Activated CD4-positive, alpha-beta T cell treated with anti-CD3 and anti-CD28 coated beads, Interleukin-2, amount 10 ng/mL, durations not matched to agents 7 days and 5 days (primary cell): ENCODE data around the gene HS3ST4. TPM values are rescaled to one million over a fixed set of nuclear protein-coding genes. Genes with fewer than 3 reads are reported as not detected.
"Not testable (repeated sequence)": the region's sequence is repeated elsewhere in the genome, so short reads cannot be mapped to it uniquely, and the experiment has no call there.

ENCODE experiments used
- CTCF ChIA-PET: fragments of 350-600 bp; sonication (Branson Sonifier 250); formaldehyde crosslinking; loops from one replicate; lab custom pipeline; 2021; ENCODE audit warnings: antibody characterized with exemption; lab: Charles Lee
- POLR2A ChIA-PET: fragments of 350-600 bp; sonication (Branson Sonifier 250); formaldehyde crosslinking; loops from one replicate; lab custom pipeline; 2021; ENCODE audit warnings: antibody characterized with exemption; lab: Charles Lee
- DNase-seq: peaks from one replicate; pipeline ENCODE4 v3.0.0-alpha.2; 2020
- H3K27ac Mint-ChIP-seq: one replicate; pipeline ENCODE4 v1.8.0; 2021; ENCODE audit warnings: mild to moderate bottlenecking, moderate library complexity, mixed read lengths
- H3K27me3 Mint-ChIP-seq: one replicate; pipeline ENCODE4 v1.8.0; 2021; ENCODE audit warnings: mixed read lengths
- H3K36me3 Mint-ChIP-seq: one replicate; pipeline ENCODE4 v1.8.0; 2021; ENCODE audit warnings: low read depth, mixed read lengths
- H3K4me1 Mint-ChIP-seq: one replicate; pipeline ENCODE4 v1.8.0; 2021; ENCODE audit warnings: mixed read lengths
- H3K4me3 Mint-ChIP-seq: one replicate; pipeline ENCODE4 v1.8.0; 2021; ENCODE audit warnings: mild to moderate bottlenecking, moderate library complexity, mixed read lengths
- H3K9me3 Mint-ChIP-seq: one replicate; pipeline ENCODE4 v1.8.0; 2021; ENCODE audit warnings: mixed read lengths
- total RNA-seq, 2 experiments: library from RNA; stranded (reverse); gene quantifications; one replicate each; pipeline ENCODE4 v1.2.3, GENCODE V29; 2021

The HS3ST4 gene
- total RNA-seq, 2 experiments from 2014 or later: not detected

DNA sequence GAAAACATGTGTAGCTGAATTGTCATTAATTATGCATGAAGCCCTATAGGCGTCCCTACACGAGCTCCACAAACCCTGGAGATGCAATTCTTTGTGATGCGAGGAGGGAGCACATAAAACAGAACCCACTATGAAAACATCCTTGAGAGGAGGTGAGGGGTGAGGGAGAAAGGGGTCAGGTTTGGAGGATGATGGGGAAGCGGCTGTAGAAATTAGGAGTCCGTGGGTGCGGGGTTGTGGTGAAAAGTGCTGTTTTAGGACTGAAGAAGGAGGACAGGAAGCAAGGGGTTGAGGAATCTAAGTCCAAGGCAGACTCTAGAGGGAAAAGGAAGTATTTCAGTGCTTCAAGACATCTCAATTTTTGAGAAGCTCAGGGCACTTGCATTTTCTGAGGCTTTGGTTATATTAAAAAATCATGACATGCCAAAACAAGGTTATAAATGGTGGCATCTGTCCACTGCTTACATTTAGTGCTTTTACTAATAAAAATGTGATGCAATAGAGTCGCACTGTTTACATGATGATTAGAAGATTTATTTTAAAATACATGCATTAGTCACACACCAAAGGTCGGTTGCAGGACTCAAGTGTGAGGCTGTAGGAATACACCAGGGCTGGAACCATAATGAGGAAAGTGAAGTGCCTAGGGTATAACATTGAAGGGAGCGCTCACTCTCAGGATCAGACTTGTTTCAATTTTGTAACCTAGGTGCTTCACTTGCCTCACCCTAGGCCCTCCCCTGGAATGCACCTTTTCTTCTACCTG, 379.5 kb downstream of the HS3ST4 start:
- Mint-ChIP-seq H3K27ac (no peak overlapping the region), H3K36me3 (no peaks in the 10 kb centered on the region), H3K9me3 (no peaks in the 10 kb centered on the region), H3K27me3 (no peaks in the 10 kb centered on the region), H3K4me1 (no peaks in the 10 kb centered on the region), H3K4me3 (no peak overlapping the region)
- CTCF ChIA-PET: no interaction called here
- POLR2A ChIA-PET: no interaction called here
- DNase-seq: no peak

GRCh38 chr16:26078716-26079355, 387.1 kb downstream of the HS3ST4 start:
- no peak for DNase-seq
- Mint-ChIP-seq H3K4me3 (no peak overlapping the region), H3K27ac (no peak overlapping the region), H3K9me3 (peaks cover 2% of the 10 kb centered on the region), H3K27me3 (no peaks in the 10 kb centered on the region), H3K4me1 (no peaks in the 10 kb centered on the region), H3K36me3 (no peaks in the 10 kb centered on the region)
- ChIA-PET POLR2A (no interaction called here), CTCF (no interaction called here)

DNA sequence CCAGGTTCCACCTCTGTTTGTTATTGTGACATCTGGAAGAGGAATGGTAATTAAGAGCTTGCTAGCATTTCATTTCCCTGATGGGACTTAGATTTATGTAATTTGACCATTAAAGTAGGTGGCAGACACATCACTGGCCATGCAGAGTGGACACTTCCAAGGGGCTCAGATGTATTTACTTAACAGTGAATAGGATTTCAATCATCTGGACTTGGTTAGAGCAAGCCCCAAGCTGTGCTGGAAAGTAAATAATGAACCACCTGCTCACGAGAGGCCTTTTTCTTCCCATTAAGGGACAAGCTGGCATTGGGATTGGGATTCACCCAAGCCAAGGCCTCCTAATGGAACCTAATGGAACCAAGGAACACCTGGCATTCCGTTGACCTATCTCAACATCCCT, 395.3 kb downstream of the HS3ST4 start:
- CTCF ChIA-PET: no interaction called here
- H3K27ac Mint-ChIP-seq: no peak overlapping the region
- no peaks in the 10 kb centered on the region for H3K9me3 Mint-ChIP-seq
- DNase-seq: no peak
- H3K27me3 Mint-ChIP-seq: no peaks in the 10 kb centered on the region
- H3K4me3 Mint-ChIP-seq: no peak overlapping the region
- H3K36me3 Mint-ChIP-seq: no peaks in the 10 kb centered on the region
- no peaks in the 10 kb centered on the region for H3K4me1 Mint-ChIP-seq
- POLR2A ChIA-PET: no interaction called here

DNA sequence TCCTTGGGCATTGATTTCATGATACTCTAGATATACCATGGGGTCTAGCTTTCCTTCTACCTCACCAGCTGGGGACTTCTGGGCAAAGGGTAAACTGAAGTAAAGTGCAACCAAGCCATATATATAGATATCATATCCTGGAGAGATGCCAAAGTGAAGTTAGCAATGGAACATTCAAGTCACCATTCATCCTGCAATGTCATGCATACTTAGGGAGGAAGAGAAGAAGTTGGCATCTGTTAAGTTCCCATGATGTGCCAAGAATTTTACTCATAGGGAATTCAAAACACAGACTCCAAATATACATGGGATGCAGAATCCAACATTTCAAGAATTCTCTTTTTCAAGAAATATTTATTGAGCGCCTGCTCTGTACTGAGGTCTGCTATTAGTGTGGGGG, 399.8 kb downstream of the HS3ST4 start:
- no peak for DNase-seq
- H3K27ac Mint-ChIP-seq: no peak overlapping the region
- CTCF ChIA-PET: interaction anchor here (0.6 kb wide), 1 partner anchor 163 kb away, joined by 3 read pairs; no protein-coding TSS in a partner anchor
- H3K4me3 Mint-ChIP-seq: no peak overlapping the region
- no peaks in the 10 kb centered on the region for H3K4me1 Mint-ChIP-seq
- H3K27me3 Mint-ChIP-seq: no peaks in the 10 kb centered on the region
- POLR2A ChIA-PET: no interaction called here
- no peaks in the 10 kb centered on the region for H3K36me3 Mint-ChIP-seq
- no peaks in the 10 kb centered on the region for H3K9me3 Mint-ChIP-seq

DNA sequence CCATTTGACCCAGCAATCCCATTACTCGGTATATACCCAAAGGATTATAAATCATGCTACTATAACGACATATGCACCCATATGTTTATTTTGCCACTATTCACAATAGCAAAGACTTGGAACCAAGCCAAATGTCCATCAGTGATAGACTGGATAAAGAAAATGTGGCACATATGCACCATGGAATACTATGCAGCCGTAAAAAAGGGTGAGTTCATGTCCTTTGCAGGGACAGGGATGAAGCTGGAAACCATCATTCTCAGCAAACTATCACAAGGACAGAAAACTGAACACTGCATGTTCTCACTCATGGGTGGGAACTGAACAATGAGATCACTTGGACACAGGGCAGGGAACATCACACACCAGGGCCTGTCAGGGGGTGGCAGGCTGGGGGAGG, 406.4 kb downstream of the HS3ST4 start:
- POLR2A ChIA-PET, H3K9me3 Mint-ChIP-seq, H3K36me3 Mint-ChIP-seq, CTCF ChIA-PET, H3K27ac Mint-ChIP-seq, DNase-seq, H3K4me1 Mint-ChIP-seq, H3K4me3 Mint-ChIP-seq, H3K27me3 Mint-ChIP-seq: not testable (repeated sequence)

DNA sequence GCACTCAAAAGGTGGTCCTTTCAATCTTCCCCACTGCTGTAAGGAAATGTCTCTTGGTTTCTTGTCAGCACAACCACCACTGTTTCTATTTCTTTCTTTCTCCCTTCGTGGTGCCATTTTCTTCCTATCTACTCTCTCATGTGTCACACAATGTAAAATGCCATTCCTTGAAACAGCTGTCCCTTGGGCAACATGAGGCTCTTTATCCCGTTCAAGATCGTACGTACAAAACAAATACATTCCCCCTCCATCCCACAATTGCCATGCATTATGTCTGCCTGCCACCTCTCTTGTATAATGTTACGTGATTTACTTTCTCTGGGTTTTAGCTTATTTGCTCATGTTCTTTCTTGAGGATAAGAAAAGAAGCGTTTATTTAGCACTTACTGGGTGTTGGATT, 410.6 kb downstream of the HS3ST4 start:
- no peak for DNase-seq
- Mint-ChIP-seq H3K4me1 (no peaks in the 10 kb centered on the region), H3K36me3 (no peaks in the 10 kb centered on the region), H3K9me3 (no peaks in the 10 kb centered on the region), H3K4me3 (no peak overlapping the region), H3K27me3 (no peaks in the 10 kb centered on the region), H3K27ac (no peak overlapping the region)
- CTCF ChIA-PET: interaction anchor here (1.1 kb wide), 1 partner anchor 14 kb away, joined by 4 read pairs; no protein-coding TSS in a partner anchor
- POLR2A ChIA-PET: no interaction called here

- no peak for DNase-seq
- Mint-ChIP-seq H3K4me1 (no peaks in the 10 kb centered on the region), H3K27ac (no peak overlapping the region), H3K36me3 (no peaks in the 10 kb centered on the region), H3K27me3 (no peaks in the 10 kb centered on the region), H3K9me3 (no peaks in the 10 kb centered on the region), H3K4me3 (no peak overlapping the region)
- ChIA-PET POLR2A (no interaction called here), CTCF (interaction anchor here (0.6 kb wide), 1 partner anchor 25 kb away, joined by 4 read pairs; no protein-coding TSS in a partner anchor)
Measured at GRCh38 chr16:26108836-26109505, 417.2 kb downstream of the HS3ST4 start.

DNA sequence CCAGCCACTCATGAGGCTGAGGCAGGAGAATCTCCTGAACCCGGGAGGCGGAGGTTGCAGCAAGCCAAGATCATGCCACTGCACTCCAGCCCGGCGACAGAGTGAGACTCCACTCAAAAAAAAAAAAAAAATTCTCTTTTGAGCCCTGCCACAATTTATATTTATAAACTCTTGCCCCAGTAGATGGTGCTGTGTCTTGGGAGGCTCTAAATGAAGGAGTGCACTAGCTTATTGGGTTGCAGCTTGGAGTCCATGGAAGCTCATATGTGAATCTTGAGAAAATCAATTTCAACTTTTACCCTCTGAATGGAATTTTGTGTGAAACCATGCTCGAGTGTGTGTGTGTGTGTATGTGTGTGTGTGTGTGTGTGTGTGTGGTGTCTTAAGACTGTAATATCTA, 420.1 kb downstream of the HS3ST4 start:
- no peaks in the 10 kb centered on the region for H3K36me3 Mint-ChIP-seq
- no peaks in the 10 kb centered on the region for H3K27me3 Mint-ChIP-seq
- no peak overlapping the region for H3K27ac Mint-ChIP-seq
- H3K4me1 Mint-ChIP-seq: no peaks in the 10 kb centered on the region
- no peak for DNase-seq
- H3K4me3 Mint-ChIP-seq: no peak overlapping the region
- no peaks in the 10 kb centered on the region for H3K9me3 Mint-ChIP-seq
- ChIA-PET CTCF (no interaction called here), POLR2A (no interaction called here)

DNA sequence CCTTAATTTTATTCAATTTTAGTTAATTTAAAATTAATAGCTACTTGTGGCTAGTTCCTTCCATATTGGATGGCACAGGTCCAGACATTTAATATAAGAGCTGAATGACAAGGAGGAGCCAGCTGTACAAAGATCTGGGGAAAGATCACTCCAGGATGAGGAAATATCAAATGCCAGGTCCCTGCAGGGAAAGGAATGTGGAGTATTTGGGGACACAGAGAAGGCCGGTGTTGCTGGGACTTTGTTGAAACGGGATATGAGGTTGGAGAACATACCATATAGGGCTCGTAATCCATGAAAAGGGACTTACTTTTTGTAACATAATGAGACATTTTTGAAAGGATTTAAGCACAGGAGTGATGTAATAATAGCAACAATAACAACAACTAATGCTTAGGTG, 426.8 kb downstream of the HS3ST4 start:
- Mint-ChIP-seq H3K27ac (no peak overlapping the region), H3K27me3 (no peaks in the 10 kb centered on the region), H3K9me3 (no peaks in the 10 kb centered on the region), H3K4me3 (no peak overlapping the region), H3K36me3 (no peaks in the 10 kb centered on the region), H3K4me1 (no peaks in the 10 kb centered on the region)
- DNase-seq: no peak
- ChIA-PET POLR2A (no interaction called here), CTCF (no interaction called here)

DNA sequence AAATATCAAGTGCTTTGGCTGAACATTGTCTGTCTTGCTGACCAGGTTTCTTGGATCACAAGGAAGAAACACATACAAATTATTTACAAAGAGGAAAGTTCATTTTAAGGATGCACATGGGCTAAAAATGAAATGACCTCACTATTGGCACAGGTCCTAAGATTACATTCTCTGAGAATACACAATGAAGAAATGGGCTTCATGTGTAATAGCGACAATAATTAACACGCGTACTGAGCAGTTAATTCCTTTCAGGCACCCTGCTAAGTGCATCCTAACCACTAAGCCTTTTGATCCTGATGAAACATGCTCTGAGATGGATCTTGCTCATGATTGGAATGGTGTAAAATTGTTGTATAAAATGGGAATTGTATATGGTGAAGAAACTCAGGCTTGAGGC, 429.0 kb downstream of the HS3ST4 start:
- ChIA-PET POLR2A (no interaction called here), CTCF (no interaction called here)
- no peaks in the 10 kb centered on the region for H3K9me3 Mint-ChIP-seq
- no peak for DNase-seq
- H3K27ac Mint-ChIP-seq: no peak overlapping the region
- no peak overlapping the region for H3K4me3 Mint-ChIP-seq
- no peaks in the 10 kb centered on the region for H3K36me3 Mint-ChIP-seq
- H3K27me3 Mint-ChIP-seq: no peaks in the 10 kb centered on the region
- H3K4me1 Mint-ChIP-seq: no peaks in the 10 kb centered on the region

- H3K27ac Mint-ChIP-seq: no peak overlapping the region
- no peaks in the 10 kb centered on the region for H3K4me1 Mint-ChIP-seq
- CTCF ChIA-PET: no interaction called here
- H3K4me3 Mint-ChIP-seq: no peak overlapping the region
- DNase-seq: no peak
- POLR2A ChIA-PET: no interaction called here
- H3K36me3 Mint-ChIP-seq: no peaks in the 10 kb centered on the region
- no peaks in the 10 kb centered on the region for H3K9me3 Mint-ChIP-seq
- peaks cover 3% of the 10 kb centered on the region for H3K27me3 Mint-ChIP-seq
Measured at GRCh38 chr16:26128296-26128695, 436.5 kb downstream of the HS3ST4 start.

- DNase-seq: no peak
- no peak overlapping the region for H3K4me3 Mint-ChIP-seq
Measured at GRCh38 chr16:26129997-26130396, 438.2 kb downstream of the HS3ST4 start.

DNA sequence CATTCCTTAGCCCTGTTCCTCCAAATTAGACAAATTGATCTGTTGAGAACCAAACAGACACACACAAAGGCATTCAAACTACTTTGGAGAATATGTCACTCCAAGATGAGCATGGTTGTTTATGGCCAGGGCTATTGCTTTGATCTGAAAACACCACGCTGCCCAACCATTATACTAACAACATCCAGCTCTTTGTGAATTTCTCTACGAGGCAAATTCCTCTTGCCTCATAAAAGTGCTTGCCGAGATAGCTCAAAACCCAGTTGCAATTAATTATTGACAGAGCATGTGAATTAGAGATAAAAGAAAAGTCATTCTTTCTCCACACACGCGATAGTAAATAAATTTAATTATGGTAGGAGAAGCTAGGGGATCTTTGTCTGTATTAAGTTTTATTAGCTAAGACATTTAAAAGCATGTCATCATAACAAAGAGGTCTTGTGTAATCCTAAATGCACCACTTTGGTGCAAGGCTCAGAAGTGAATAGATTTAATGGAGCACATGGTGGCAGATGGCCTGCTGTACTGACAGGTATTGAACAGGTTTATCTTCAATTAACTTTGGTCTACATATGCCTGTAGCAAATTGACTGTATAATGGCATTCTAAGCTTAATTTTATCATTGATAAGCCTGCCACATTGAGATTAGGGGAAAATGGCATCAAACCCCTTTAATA, 441.8 kb downstream of the HS3ST4 start:
- Mint-ChIP-seq H3K4me1 (no peaks in the 10 kb centered on the region), H3K9me3 (no peaks in the 10 kb centered on the region), H3K36me3 (no peaks in the 10 kb centered on the region), H3K27me3 (peaks cover 3% of the 10 kb centered on the region), H3K4me3 (no peak overlapping the region), H3K27ac (no peak overlapping the region)
- no peak for DNase-seq
- CTCF ChIA-PET: interaction anchor here (0.6 kb wide), 1 partner anchor 24 kb away, joined by 4 read pairs; no protein-coding TSS in a partner anchor
- POLR2A ChIA-PET: interaction anchor here (0.5 to 0.6 kb wide), 2 partner anchors 7 to 505 kb away, joined by 3 to 10 read pairs; no protein-coding TSS in a partner anchor

More at GRCh38 chr16:26129997-26130396, 438.2 kb downstream of the HS3ST4 start:
- Mint-ChIP-seq H3K4me1 (no peaks in the 10 kb centered on the region), H3K27ac (no peak overlapping the region), H3K36me3 (no peaks in the 10 kb centered on the region), H3K9me3 (no peaks in the 10 kb centered on the region), H3K27me3 (peaks cover 3% of the 10 kb centered on the region)
- CTCF ChIA-PET: no interaction called here
- POLR2A ChIA-PET: no interaction called here
